C1 segment of cervical spinal cord (tissue), 14 donors: ENCODE data around the gene MRPL48.
A peak's percentile ranks its signal among the peaks of the same experiment; 100 is the strongest.
"Not testable (repeated sequence)": the region's sequence is repeated elsewhere in the genome, so short reads cannot be mapped to it uniquely, and the experiment has no call there.

ENCODE experiments used
- DNase-seq, 14 donors: peaks; one replicate each; lab custom pipeline; 2025; lab: John Stamatoyannopoulos, UW

MRPL48 gene

GRCh38 chr11:73779084-73779902, 8.4 kb upstream of the MRPL48 start:
- DNase-seq, result peak; percentile 80 to 100 (median 96)

- no peak for DNase-seq
These were observed 6.4 kb upstream of the MRPL48 start for GRCh38 chr11:73781303-73781702.

- no peak for DNase-seq
These were observed 4.1 kb upstream of the MRPL48 start for GRCh38 chr11:73783483-73784020.

GRCh38 chr11:73784080-73784634, 3.5 kb upstream of the MRPL48 start:
- DNase-seq, result no peak

GRCh38 chr11:73784734-73785133, 2.9 kb upstream of the MRPL48 start:
- no peak for DNase-seq

GRCh38 chr11:73785467-73785866, 2.2 kb upstream of the MRPL48 start:
- DNase-seq, result not testable (repeated sequence)

- DNase-seq, result no peak
These were observed 527 bp upstream of the MRPL48 start for GRCh38 chr11:73787051-73787642.

GRCh38 chr11:73789279-73789670, 1.6 kb downstream of the MRPL48 start:
- DNase-seq, result peak in 1 of 14 donors; percentile 1

- no peak for DNase-seq
These were observed 4.9 kb downstream of the MRPL48 start for GRCh38 chr11:73792584-73792983.

GRCh38 chr11:73795925-73796632, 8.4 kb downstream of the MRPL48 start:
- peak in 13 of 14 donors; percentile 14 to 78 (median 56) for DNase-seq

GRCh38 chr11:73797457-73797856, 9.8 kb downstream of the MRPL48 start:
- peak in 12 of 14 donors; percentile 9 to 68 (median 44) for DNase-seq

- DNase-seq, result no peak
These were observed 12.7 kb downstream of the MRPL48 start for GRCh38 chr11:73800276-73800806.

- DNase-seq, result no peak
These were observed 13.5 kb downstream of the MRPL48 start for GRCh38 chr11:73801136-73801535.

GRCh38 chr11:73804712-73805111, 17.0 kb downstream of the MRPL48 start:
- DNase-seq, result no peak

GRCh38 chr11:73808052-73808451, 20.4 kb downstream of the MRPL48 start:
- no peak for DNase-seq

GRCh38 chr11:73810637-73811036, 23.0 kb downstream of the MRPL48 start:
- DNase-seq, result no peak

- no peak for DNase-seq
These were observed 24.6 kb downstream of the MRPL48 start for GRCh38 chr11:73812234-73812633.

- DNase-seq, result no peak
These were observed 27.1 kb downstream of the MRPL48 start for GRCh38 chr11:73814812-73815211.

- DNase-seq, result no peak
These were observed 31.2 kb downstream of the MRPL48 start for GRCh38 chr11:73818846-73819245.

- no peak for DNase-seq
These were observed 42.6 kb downstream of the MRPL48 start for GRCh38 chr11:73830261-73830660.

- no peak for DNase-seq
These were observed 45.4 kb downstream of the MRPL48 start for GRCh38 chr11:73833067-73833466.
